ENCODE results near the gene OR5D13. TPM values are rescaled to one million over a fixed set of nuclear protein-coding genes. Genes with fewer than 3 reads are reported as not detected.

OR5D13 gene, protein sequence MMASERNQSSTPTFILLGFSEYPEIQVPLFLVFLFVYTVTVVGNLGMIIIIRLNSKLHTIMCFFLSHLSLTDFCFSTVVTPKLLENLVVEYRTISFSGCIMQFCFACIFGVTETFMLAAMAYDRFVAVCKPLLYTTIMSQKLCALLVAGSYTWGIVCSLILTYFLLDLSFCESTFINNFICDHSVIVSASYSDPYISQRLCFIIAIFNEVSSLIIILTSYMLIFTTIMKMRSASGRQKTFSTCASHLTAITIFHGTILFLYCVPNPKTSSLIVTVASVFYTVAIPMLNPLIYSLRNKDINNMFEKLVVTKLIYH
- total RNA-seq = not detected in 2 replicates

DNA sequence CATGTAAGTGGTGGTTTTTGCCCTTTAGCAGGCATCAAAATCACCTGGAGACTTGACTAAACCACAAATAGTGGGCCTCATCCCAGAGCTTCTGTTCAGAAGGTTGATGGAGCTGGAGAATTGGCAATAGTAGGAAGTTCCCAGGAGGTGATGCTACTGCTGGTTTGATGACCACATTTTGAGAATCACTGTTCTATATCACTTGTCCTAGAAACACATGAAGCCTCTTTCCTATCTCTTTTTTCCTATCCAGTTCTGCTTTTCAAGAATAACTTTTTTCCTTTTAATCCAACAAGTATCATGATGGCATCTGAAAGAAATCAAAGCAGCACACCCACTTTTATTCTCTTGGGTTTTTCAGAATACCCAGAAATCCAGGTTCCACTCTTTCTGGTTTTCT is at the start of gene OR5D13:
Gene OR5D13, plus strand, starts transcription at position 301 of the 400 bp plus-strand sequence. Its CDS starts 0 bp downstream, at position 301.

DNA sequence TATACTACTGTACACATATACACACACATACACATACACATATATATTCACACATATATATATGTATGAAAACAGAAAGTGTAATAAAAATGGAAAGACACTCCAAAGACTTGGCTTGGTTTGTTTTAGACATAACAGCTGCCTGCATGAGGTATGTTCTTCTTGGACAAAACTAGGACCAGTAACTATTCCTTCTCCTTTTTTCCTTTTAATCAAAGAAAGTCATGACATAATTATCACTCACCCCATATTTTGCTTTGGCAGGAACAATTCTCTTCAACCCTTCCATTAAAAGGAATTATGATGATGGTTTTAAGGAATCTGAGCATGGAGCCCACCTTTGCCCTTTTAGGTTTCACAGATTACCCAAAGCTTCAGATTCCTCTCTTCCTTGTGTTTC is 22.0 kb downstream of the OR5D13 start, which contains the start of gene OR5D14:
Gene OR5D14, plus strand, starts transcription at position 301 of the 400 bp plus-strand sequence. Its CDS starts 0 bp downstream, at position 301.

DNA sequence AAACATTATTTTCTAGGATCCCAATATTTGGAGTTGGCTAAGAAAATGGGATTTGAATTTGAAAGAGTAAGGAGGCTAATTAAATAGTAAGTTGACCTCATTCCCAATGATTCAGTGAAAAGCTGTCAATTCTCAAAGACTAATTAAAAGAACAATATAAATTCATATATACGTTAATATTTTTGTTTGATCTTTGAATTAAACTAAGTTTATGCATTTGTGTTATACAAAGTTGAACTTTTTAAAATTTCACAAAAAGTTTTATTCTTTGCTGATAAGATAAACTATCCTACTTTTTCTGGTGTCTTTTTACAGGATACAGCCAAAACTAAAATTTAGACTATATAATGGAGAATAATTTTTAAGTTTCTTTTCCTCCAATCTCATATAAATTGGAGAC is 37.8 kb downstream of the OR5D13 start, which contains the start of gene OR5L1:
Gene OR5L1, plus strand, starts transcription at position 301 of the 400 bp plus-strand sequence. CDS start 100 bp downstream, outside the sequence.

DNA sequence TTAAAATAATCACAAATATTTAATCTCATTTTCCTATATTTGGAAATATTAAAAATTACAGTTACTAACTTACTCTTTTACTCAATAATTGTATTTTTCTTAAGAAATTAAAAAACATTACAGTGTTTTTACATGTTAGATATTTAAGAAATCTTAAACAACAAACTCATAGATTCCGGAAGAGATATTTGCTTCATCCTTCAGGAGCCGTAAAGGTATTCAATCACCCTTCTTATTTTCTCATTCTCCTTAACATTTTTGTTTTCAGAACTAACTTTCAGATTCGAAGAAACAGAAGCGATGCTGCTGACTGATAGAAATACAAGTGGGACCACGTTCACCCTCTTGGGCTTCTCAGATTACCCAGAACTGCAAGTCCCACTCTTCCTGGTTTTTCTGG is 46.1 kb downstream of the OR5D13 start, which contains the start of gene OR5D18:
Gene OR5D18, plus strand, starts transcription at position 301 of the 400 bp plus-strand sequence. Its CDS starts 0 bp downstream, at position 301.

Other genes starting within 250 kb of the OR5D13 start
- gene OR4C15, start 219.0 kb upstream of the OR5D13 start, total RNA-seq = not detected in 2 replicates
- not detected in 2 replicates for gene OR4C16, start 201.3 kb upstream of the OR5D13 start, total RNA-seq
- gene OR4C11, start 165.8 kb upstream of the OR5D13 start, total RNA-seq = not detected in 2 replicates
- not detected in 2 replicates for gene OR4P4, start 138.3 kb upstream of the OR5D13 start, total RNA-seq
- not detected in 2 replicates for gene OR4S2, start 125.1 kb upstream of the OR5D13 start, total RNA-seq
- gene OR4C6, start 111.2 kb upstream of the OR5D13 start, total RNA-seq = not detected in 2 replicates
- gene OR5D14, start 22.1 kb downstream of the OR5D13 start, total RNA-seq = not detected in 2 replicates
- gene OR5L1, start 37.9 kb downstream of the OR5D13 start, total RNA-seq = not detected in 2 replicates
- not detected in 2 replicates for gene OR5D18, start 46.2 kb downstream of the OR5D13 start, total RNA-seq
- gene OR5L2, start 53.8 kb downstream of the OR5D13 start, total RNA-seq = not detected in 2 replicates
- gene OR5D16, start 65.3 kb downstream of the OR5D13 start, total RNA-seq = not detected in 2 replicates
- not detected in 2 replicates for gene TRIM51, start 109.9 kb downstream of the OR5D13 start, total RNA-seq
- gene OR5W2, start 141.1 kb downstream of the OR5D13 start, total RNA-seq = not detected in 2 replicates
- gene OR5I1, start 163.0 kb downstream of the OR5D13 start, total RNA-seq = not detected in 2 replicates
- gene OR10AG1, start 196.5 kb downstream of the OR5D13 start, total RNA-seq = not detected in 2 replicates
- gene OR5F1, start 221.2 kb downstream of the OR5D13 start, total RNA-seq = not detected in 2 replicates

Data from nasal cavity respiratory epithelium epithelial cell of viscerocranial mucosa (primary cell).